Measurements from ENCODE around the gene HGS.

DNA sequence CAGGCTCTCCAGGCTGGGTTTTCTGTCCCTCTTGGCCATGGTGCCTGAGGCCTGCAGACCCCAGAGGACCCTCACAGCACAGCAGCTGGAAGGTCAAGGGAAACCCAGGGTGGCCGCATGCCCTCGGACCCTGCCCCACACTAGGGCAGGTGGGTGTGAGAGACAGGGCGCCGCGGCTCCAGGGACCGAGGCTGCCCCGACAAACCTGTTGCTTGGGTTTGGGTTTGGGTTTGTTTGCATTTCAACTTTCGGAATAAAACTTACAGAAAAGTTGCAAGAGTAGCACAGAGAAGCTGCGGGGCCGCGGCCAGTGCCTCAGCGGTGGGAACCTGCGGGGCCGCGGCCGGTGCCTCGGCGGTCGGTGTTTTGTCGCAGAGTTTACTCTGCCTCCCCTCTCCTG lies 7.8 kb downstream of the HGS start:
- TF ChIP-seq, protein P1, sequence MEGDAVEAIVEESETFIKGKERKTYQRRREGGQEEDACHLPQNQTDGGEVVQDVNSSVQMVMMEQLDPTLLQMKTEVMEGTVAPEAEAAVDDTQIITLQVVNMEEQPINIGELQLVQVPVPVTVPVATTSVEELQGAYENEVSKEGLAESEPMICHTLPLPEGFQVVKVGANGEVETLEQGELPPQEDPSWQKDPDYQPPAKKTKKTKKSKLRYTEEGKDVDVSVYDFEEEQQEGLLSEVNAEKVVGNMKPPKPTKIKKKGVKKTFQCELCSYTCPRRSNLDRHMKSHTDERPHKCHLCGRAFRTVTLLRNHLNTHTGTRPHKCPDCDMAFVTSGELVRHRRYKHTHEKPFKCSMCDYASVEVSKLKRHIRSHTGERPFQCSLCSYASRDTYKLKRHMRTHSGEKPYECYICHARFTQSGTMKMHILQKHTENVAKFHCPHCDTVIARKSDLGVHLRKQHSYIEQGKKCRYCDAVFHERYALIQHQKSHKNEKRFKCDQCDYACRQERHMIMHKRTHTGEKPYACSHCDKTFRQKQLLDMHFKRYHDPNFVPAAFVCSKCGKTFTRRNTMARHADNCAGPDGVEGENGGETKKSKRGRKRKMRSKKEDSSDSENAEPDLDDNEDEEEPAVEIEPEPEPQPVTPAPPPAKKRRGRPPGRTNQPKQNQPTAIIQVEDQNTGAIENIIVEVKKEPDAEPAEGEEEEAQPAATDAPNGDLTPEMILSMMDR (IDR thresholded peaks at IDR 0.05): no peak
- no peak for TF ChIP-seq EZH2 (IDR thresholded peaks at IDR 0.05)
- no peak for TF ChIP-seq EZH2phosphoT487 (IDR thresholded peaks at IDR 0.05)

Measured in neural progenitor cell (in vitro differentiated cells).